Cardiac fibroblast (primary cell): ENCODE data around the gene PFKFB3.

Source experiments
- DNase-seq, 2 donors: peaks; one replicate each; pipeline versions ENCODE4 v3.0.0 to v3.0.0-alpha.2; 2010; ENCODE audit warnings: low read depth in 2 of 2
- H3K4me3 ChIP-seq, 2 donors: replicated peaks in 1 of 2; 1 replicate in 1 of 2; 2 replicates in 1 of 2; pipeline ENCODE4 v1.5.1; 2011; ENCODE audit warnings: low read depth in 2 of 2, low read length in 2 of 2, mild to moderate bottlenecking in 2 of 2, moderate library complexity in 1 of 2
- TF ChIP-seq, protein P1 (sequence below): IDR thresholded peaks from one replicate; pipeline ENCODE4 v1.5.1; 2011; ENCODE audit warnings: low read depth, mild to moderate bottlenecking, low read length, inconsistent platforms

PFKFB3 gene

DNA sequence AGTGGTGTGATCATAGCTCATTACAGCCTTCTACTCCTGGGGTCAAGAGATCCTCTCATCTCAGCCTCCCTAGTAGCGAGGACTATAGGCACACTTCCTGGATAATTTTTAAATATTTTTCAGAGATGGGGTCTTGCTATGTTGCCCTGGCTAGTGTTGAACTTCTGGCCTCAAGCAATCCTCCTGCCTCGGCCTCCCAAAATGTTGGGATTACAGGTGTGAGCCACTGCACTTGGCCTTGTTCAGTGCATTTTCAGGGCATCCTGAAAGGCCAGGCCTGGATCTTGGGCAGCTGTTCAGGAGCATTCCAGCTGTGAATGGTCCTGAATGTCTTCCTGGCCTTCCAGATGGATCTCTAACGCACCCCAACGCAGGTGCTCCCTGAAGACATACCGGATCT is 95.7 kb downstream of the PFKFB3 start:
- H3K4me3 ChIP-seq: no peak overlapping the region
- TF ChIP-seq, protein P1, sequence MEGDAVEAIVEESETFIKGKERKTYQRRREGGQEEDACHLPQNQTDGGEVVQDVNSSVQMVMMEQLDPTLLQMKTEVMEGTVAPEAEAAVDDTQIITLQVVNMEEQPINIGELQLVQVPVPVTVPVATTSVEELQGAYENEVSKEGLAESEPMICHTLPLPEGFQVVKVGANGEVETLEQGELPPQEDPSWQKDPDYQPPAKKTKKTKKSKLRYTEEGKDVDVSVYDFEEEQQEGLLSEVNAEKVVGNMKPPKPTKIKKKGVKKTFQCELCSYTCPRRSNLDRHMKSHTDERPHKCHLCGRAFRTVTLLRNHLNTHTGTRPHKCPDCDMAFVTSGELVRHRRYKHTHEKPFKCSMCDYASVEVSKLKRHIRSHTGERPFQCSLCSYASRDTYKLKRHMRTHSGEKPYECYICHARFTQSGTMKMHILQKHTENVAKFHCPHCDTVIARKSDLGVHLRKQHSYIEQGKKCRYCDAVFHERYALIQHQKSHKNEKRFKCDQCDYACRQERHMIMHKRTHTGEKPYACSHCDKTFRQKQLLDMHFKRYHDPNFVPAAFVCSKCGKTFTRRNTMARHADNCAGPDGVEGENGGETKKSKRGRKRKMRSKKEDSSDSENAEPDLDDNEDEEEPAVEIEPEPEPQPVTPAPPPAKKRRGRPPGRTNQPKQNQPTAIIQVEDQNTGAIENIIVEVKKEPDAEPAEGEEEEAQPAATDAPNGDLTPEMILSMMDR: no peak
- no peak for DNase-seq

DNA sequence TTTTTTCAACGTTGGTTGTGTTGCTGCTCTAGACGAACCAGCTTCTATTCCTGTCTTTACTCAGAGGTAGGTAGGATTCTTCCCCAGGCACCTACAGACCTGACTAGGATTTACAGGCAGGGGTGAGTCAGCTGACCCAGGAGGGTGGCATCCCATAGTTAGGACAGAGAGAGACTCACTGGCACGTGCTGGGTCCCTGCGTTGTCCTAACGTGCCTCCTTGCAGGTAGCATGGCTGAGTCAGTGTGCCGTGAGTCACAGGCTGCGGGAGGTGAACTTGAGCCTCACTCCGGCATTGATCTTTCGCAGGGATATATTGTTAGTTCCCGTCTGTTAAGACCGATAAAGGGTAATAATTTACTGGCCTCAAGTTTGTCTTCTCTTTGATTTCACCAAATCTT is 96.5 kb downstream of the PFKFB3 start:
- no peak overlapping the region for H3K4me3 ChIP-seq
- TF ChIP-seq, protein P1: no peak
- no peak for DNase-seq

DNA sequence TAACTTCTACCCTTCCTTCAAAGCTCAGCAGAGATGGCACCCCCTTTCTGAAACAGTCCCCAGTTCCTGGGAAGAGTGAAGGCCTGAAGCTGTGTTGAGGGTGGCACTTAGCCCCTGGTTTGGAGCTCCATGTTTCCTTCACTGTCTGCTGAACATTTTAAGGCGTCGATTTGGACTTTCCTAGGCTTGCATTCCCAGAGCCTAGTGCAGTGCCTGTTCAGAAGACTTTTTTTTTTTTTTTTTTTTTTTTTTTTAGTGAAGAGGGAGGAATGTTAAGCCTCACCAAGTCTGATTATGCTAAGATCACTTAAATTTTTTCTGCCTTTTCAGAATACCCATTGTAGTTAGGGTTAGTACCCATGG is 97.0 kb downstream of the PFKFB3 start:
- no peak overlapping the region for H3K4me3 ChIP-seq
- TF ChIP-seq, protein P1: no peak
- DNase-seq: no peak

DNA sequence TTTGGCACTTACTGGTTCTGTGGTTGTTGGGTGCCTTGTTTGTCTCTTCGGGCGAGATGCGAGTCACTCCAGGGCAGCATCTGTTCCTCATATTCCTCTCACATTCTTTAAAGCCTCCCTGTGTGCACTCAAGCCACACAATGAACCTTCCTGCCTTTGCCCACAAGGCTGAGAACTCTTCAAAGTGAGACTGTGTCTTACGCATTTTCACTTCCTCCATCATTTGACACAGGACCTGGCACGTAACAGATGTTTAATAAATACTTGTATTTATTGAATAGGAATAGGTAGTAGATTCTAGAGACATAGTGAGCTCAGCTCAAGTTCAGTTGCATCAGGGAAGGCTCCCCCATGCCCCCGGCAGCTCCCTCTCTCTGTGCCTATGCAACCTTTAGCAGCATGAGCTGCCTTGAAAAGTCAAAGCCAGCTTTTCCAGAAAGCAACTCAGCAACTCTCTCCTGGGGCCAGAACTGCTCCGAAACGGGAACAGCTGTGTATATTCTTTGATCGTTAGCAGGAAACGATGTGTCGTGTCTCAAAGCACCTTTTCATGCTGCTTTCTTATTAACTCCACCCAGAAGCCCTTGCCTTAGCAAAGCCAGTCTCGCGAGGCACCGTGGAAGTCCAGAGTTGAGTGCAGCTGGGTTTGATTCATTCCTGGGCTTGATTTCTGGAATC is 97.5 kb downstream of the PFKFB3 start:
- DNase-seq: peak in 1 of 2 donors; percentile 40
- TF ChIP-seq, protein P1: no peak
- H3K4me3 ChIP-seq: no peak overlapping the region

DNA sequence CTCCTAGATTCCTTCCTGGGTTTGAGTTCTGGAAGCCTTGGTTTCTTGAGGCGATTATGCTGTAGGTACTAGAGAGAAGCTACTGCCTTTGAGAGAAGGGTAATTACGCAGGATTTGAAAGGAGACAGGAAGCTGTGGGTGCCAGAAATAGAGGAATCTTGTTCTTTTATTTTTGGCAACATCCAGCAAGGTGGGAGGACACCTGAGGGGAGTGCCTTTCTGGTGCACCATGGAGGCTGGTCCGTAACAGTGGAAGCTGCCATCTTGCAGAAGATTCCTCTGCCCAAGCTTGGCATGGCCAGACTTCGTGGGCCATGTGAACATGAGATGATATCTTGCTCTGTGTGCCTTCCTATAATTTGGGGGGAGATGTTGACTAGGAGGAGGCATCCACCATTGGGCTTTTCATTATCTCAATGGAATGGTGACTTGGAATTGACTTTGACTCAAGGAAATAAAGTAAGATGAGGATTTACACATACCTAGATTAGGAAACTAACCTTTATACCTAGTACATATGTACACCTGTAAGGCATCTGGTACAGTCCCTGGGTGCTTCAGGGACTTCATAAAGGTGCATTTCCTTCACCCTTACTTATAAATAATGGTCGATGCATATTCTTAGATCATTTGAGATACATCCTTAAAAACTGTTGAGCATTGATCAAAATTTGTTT is 98.2 kb downstream of the PFKFB3 start:
- H3K4me3 ChIP-seq: no peak overlapping the region
- no peak for DNase-seq
- TF ChIP-seq, protein P1: no peak

DNA sequence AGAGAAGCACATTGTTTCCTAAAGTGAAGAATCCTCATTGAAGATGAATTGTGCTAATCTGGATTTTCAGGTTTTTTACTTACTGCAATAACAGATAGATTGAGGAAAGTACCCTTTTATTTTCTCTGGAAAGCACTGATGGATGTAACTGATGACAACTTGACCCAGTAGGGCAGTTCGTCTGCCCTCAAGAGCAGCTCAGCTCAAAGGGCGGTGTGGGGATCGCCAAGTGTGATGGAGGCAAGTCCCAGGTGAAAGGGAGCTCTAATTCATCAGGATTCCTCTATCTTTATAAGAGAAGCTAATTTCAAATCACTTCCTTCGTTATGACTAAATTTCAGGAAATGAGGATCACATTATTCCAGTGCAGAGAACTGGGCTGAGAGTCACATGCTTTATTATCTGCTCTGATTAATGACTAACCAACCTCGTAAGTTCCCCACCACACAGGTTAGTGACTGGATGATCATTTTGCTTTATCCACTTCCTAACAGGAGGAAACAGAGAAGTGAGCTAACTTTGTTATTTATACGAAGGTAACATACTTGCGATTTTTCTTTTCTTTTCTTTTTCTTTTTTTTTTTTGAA is 98.8 kb downstream of the PFKFB3 start:
- no peak overlapping the region for H3K4me3 ChIP-seq
- no peak for DNase-seq
- TF ChIP-seq, protein P1: no peak
